Measurements from ENCODE around the gene ABI1. TPM values are rescaled to one million over a fixed set of nuclear protein-coding genes. Genes with fewer than 3 reads are reported as not detected.

ABI1 gene
- total and polyA plus RNA-seq, 2 donors (not counting 3 experiments of a cell fraction or from before 2014, with no cell fraction given) = 58.8 to 59.1 TPM

DNA sequence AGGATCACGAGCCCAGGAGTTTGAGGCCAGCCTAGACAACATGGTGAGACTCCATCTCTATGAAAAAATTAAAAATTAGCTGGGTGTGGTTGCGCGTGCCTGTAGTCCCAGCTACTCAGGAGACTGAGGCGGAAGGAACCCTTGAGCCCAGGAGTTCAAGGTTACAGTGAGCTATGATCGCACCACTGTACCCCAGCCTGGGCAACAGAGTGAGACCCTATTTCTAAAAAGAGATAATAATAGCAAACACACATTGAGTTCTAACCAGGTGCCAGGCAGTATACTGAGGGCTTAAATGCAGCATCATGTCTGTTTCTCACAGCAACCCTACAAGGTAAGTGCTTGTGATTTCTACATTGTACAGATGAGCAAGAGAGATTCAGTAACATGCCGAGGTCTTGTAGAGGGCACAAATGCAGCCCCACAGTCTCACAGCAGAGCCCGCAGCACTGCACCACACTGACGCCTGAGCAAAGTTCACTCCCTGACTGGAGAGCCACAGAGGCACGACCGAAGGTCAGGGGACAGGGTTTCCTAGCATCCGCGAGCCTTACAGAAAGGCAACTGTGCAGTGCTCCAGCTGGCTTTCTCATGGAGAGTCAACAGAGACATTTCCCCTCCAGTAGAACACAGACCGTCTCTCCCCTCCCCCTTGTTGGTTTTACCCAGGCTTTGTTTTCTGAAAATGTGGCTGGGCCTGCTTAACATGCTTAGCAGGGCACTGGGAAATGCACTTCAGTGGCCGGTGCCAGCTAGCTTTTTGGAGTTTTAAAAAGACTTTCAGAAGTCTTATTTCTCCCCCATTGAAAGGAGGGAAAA, 126.8 kb downstream of the ABI1 start:
- no peak for TF ChIP-seq EZH2 (IDR thresholded peaks at IDR 0.05; ENCODE audit: borderline replicate concordance, low read depth, low read length, severe bottlenecking)
- TF ChIP-seq, protein P1, sequence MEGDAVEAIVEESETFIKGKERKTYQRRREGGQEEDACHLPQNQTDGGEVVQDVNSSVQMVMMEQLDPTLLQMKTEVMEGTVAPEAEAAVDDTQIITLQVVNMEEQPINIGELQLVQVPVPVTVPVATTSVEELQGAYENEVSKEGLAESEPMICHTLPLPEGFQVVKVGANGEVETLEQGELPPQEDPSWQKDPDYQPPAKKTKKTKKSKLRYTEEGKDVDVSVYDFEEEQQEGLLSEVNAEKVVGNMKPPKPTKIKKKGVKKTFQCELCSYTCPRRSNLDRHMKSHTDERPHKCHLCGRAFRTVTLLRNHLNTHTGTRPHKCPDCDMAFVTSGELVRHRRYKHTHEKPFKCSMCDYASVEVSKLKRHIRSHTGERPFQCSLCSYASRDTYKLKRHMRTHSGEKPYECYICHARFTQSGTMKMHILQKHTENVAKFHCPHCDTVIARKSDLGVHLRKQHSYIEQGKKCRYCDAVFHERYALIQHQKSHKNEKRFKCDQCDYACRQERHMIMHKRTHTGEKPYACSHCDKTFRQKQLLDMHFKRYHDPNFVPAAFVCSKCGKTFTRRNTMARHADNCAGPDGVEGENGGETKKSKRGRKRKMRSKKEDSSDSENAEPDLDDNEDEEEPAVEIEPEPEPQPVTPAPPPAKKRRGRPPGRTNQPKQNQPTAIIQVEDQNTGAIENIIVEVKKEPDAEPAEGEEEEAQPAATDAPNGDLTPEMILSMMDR (IDR thresholded peaks at IDR 0.05; ENCODE audit: extremely low read depth in 1 of 2, insufficient read depth in 1 of 2, low read depth in 1 of 2, low read length in 2 of 2) = no peak
- TF ChIP-seq, protein P2, sequence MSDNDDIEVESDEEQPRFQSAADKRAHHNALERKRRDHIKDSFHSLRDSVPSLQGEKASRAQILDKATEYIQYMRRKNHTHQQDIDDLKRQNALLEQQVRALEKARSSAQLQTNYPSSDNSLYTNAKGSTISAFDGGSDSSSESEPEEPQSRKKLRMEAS (IDR thresholded peaks at IDR 0.05; ENCODE audit: insufficient read depth, insufficient read length) = no peak
- TF ChIP-seq POLR2A (IDR thresholded peaks at IDR 0.05; ENCODE audit: low read depth, low read length) = no peak
- TF ChIP-seq MYC (IDR thresholded peaks at IDR 0.05; ENCODE audit: low read depth, low read length) = no peak
- no peak for TF ChIP-seq FOS (IDR thresholded peaks at IDR 0.05; ENCODE audit: borderline replicate concordance, insufficient read depth, low read length)
- dilution Hi-C loops (cut with MboI; ENCODE audit: extremely low pct_ligation_motif_present, low sequenced_read_pairs) (no loop called here), intact Hi-C loops (cut with micrococcal nuclease) (no loop called here)
- Histone ChIP-seq H3K27ac (ENCODE audit: insufficient read depth, low read depth, low read length) (no peak overlapping the region), H3K79me2 (ENCODE audit: control insufficient read depth, insufficient read depth, low read length) (no peaks in the 10 kb centered on the region), H3K27me3 (ENCODE audit: control insufficient read depth in 2 of 2, insufficient read depth in 2 of 2, low read length in 2 of 2) (no peaks in the 10 kb centered on the region), H3K4me3 (replicated peaks in 1 of 3; ENCODE audit: insufficient read depth in 1 of 3, low read depth in 1 of 3, low read length in 3 of 3) (no peak overlapping the region), H2AFZ (ENCODE audit: low read depth, low read length) (no peak overlapping the region), H3K4me2 (ENCODE audit: insufficient read depth, low read length) (no peak overlapping the region), H3K36me3 (ENCODE audit: control insufficient read depth in 2 of 2, extremely low read depth in 1 of 2, insufficient read depth in 2 of 2, low read length in 2 of 2) (peaks cover 4 to 27% of the 10 kb centered on the region in 2 experiments), H3K9me3 (replicated peaks; ENCODE audit: control insufficient read depth, insufficient read depth, low read length) (no peaks in the 10 kb centered on the region), H3K9ac (replicated peaks; ENCODE audit: extremely low read depth, insufficient read depth, low read length) (no peak overlapping the region), H3K4me1 (ENCODE audit: control insufficient read depth, extremely low read depth, insufficient read depth, low read length) (no peaks in the 10 kb centered on the region), H4K20me1 (replicated peaks; ENCODE audit: control insufficient read depth, extremely low read depth, insufficient read depth, low read length) (no peaks in the 10 kb centered on the region), H3K9me1 (replicated peaks; ENCODE audit: control insufficient read depth, extremely low read depth, insufficient read depth, low read length) (no peaks in the 10 kb centered on the region)
- BruUV-seq (replicated peaks) = no TSS peak
- DNase-seq (ENCODE audit: low read depth, low spot score) = no peak
- ChIA-PET CTCF (interaction anchor here (1.3 to 2.1 kb wide), 3 partner anchors 8 to 127 kb away, joined by 4 to 16 read pairs (median 4); partner anchors contain the start of gene ABI1), POLR2A (no interaction called here)
- no peak for FAIRE-seq
